ENCODE data around the gene BBX.
A peak's percentile ranks its signal among the peaks of the same experiment; 100 is the strongest.

BBX gene

DNA sequence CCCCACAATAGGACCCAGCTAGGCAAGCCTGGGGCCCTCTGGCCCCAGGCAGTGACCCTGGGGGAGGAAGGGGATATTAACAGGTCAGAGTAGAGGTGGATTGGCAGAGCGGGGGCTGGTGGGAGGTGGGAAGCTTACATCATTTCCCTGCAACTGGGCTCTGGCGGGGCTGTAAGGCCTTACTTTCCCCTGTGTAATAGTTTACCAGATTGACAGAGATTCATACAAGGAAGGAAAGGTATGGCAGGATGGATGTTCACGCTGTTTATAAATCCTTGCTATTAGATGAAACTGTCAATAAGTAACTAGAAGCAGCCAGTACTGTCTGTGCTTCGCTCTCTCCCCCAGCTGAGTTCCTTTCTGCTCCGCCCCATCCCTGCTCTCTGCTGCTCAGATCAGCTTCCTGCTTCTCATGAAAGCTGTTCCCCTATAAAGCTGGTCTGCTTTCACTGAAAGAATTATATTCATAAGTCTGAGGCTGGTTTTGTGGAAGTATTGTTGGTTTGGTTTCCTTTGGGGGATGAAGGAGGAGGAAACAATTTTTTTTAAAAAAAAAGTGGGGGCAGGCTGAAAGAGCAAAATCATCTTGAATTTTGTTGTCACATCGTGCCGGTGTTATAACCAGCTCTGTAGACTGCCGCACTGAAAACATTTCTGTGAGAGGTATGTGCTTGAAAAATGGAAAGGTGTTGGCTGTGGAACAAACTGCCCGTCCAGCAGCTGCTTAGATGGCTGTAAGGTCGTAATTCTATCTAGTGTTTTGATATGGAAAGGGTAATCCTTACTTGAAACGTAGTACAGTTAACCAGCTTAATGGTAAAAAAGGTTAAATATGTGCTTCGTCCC is 76.4 kb downstream of the BBX start:
- peak in 20 of 58 donors; percentile 3 to 63 (median 20) for DNase-seq

DNA sequence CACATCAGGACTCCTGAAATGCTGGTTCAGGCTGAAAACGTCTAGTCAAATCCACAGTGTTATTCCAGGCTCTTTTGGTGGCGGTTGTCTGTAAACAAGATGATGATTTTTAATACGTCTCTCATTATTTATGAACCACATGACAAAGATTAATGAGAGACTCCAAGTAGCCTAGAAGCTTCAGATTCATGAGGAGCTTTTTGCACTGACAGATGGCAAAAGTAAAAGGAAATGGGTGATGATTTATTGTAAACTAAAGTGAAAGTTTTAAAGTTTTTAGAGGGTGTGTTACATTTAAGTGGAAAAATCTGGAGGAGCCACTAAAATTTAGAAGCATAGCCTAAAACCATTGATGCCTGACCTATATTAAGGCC is 77.0 kb downstream of the BBX start:
- no peak for DNase-seq

DNA sequence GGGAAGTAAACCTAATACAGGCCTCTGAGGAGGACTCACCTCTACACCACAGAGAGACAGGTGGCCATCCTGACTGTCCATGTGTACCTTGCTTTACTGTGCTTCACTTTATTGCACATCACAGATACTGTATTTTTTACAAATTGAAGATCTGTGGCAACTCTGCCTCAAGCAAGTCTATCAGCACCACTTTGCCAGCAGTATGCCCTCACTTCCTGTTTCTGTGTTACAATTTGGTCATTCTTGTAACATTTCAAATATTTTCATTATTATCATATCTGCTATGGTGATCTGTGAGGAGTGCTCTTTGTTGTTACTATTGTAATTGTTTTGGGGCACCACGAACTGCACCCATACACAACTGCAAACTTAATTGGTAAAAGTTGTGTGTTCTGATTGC is 78.0 kb downstream of the BBX start:
- peak in 1 of 58 donors; percentile 26 for DNase-seq

DNA sequence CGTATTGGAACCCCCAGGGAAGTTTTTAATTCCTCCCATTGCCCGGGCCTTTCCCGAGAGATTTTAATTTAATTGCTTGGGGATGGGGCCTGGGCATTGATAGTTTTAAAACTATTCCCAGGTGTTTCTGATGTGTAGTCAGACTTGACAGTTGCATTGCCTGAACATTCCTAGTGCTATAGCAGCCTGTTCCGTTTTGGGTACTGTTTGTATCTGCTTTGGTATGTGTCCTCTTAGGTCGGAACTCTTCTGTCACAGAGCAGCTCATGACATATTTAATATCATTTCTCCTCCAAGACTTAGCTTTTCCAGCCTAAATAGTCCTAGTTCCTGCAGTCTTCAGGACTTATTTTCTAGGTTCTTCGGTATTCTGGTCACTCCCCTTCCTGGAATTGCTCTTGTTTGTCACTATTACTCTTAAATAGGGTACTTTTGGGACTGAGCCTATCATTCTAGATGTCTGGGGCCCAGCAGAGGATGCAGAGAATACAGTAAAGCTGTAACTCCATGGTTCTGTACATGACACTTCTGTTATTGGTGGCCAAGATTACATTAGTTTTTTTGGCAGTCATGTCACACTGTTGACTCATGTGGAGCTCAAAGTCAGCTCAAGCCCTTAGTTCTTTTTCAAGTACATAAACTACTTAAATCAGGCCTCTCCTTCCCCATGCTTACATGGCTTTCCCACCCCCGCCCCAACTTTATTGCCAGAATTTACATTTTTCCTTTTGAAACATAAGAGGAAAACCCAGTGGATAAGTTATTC is 81.5 kb downstream of the BBX start:
- no peak for DNase-seq

DNA sequence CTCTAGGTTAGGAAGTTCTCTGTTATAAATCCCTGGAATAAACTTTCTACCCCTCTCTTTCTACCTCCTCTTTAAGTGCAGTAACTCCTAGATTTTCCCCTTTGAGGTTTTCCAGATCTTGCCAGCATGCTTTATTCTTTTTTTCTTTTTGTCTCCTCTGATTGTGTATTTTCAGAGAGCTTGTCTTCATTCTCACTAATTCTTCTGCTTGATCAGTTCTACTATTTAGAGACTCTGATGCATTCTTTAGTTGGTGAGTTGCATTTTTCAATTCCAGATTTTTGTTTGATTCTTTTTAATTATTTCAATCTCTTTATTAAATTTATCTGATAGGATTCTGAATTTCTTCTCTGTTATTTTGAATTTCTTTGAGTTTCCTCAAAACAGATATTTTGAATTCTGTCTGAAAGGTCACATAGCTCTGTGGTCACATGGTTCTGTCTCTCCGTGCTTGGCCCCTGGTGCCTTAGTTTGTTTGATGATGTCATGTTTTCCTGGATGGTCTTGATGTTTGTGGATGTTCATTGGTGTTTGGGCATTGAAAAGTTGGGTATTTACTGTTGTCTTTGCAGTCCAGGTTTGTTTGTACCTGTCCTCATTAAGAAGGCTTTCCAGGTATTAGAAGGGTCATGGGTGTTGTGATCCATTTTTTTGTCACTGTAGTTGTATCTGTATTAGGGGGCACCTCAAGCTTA is 89.2 kb downstream of the BBX start:
- no peak for DNase-seq

DNA sequence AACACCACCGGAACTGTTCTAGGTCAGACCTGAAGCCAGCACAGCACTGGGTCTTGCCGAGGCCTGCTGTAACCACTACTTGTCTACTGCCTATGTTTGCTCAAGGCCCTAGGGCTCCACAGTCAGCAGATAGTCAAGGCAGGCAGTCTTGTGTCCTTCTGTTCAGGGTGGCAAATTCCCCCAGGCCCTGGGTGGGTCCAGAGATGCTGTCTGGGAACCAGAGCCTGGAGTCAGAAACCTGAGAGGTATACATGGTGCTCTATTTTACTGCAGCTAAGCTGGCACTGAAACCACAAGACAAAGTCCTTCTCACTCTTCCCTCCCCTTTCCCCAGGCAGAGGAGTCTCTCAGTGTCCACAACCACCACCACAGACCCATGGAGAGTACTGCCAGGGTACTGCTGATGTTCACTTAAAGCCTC is 89.9 kb downstream of the BBX start:
- DNase-seq = no peak

DNA sequence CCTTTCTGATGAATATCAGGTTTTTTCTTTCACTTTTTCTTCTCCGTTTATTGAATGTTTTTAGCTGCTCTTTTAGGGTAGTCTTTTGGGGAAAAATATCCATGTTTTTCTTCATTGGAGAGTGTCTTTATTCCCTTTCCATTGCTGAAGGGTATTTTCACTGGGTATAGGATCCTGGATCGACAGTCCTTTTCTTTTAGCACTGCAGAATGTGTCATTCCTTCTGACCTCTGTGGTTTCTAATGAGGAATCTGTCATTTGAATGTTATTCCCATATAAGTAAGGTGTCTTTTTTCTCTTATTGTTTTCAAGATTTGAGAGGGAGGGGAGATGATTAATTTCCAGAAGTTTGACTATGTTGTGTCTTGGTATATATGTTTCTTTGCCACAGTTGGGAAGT is 96.8 kb downstream of the BBX start:
- DNase-seq = no peak

DNA sequence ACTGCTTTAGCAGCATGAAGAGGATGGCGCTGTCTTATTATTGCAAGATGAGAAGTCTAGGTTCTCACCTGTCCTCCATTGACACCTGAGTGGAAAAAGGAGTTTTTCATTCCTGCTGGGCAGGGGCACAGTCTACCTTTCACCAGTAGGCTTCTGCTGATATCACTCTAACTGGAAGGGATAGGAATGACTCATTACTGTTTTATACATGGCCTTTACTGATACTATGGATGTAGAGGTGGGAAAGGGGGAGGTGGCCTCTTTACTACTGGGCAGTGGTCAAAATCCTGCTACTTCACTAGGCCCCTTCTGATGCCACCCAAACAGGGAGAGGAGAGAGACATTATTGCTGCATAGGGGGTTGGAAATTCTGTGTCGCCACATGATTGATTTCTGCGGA is 97.8 kb downstream of the BBX start:
- no peak for DNase-seq

DNA sequence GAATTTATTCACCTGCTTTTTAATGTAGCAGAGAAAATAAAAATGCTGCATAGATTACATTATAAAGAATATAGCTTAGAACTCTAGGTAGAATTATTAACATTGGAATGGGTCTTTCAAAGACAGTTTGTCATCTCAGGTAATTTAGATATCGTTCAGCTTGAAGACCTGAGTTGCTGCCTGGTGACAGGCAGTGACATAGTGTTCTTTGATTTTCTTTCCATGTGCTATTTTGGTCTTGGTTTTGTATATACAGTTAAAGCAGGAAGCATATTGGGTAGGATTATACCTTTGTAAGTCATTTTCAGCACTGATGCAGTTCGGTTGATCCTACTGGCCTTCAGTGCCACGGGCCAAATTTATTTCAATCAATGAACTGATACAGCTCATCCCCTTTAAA is 98.7 kb downstream of the BBX start:
- DNase-seq = no peak

DNA sequence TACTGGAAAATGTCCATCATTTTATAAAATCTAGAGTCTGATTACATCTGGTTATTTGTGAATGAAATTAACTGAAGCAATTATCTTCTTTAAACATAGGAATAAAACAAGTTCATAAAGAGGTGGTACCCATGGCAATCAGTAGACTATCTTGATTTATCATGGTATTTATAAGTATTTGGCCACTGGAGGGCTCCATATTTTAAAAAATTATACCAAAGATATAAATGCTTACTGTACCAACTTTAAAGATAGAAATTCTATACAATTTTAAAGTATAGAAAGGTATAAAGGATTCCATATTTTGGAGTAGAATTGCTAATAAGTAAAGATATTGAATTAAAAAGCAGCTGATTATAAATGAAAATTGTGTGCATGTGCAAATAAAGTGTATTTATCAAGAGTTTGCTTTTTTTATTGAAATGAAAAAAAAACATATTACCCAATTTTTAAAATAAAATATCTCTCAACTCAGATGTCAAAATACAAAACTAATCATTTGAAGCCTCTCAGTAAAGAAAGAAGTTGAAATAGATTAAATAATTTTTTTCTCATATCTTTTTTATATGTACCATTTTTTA is 105.3 kb downstream of the BBX start:
- no peak for DNase-seq

DNA sequence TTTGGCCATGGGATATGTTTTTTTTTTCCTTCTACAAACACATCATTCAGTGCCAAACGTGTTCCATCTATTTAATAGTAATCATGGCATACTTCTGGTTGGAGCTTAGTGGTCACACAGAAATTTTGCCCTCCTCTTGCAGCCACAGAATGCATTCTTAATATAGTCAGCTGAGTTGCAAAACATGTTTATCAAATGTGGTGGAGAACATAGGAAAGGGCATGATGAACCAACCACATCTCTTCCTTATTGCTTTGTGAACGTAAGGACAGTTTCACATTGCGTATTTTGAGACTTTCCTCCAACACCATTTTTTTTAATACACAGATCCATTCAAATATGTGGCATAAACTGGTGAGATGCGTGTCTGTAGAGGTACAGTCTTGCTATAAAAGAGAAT is 106.8 kb downstream of the BBX start:
- DNase-seq = no peak

DNA sequence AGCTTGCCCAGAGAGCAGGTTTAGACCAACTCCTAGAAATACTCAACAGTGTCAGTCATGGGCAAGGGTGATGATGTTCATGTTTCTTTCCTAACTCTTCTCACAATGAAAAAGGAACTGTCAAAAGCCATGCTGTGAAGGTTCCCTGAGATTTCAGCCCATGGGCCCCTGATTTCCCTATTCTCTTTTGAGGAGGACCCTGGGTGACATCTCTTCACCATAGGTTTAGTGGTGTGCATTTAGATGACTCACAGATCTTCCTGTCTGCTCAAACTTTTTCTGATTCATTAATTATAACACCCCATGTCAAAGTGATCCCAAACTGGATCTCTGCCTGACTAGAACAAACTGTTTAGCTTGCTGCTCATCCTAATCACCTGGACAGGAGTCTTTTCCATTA is 108.0 kb downstream of the BBX start:
- DNase-seq = no peak

DNA sequence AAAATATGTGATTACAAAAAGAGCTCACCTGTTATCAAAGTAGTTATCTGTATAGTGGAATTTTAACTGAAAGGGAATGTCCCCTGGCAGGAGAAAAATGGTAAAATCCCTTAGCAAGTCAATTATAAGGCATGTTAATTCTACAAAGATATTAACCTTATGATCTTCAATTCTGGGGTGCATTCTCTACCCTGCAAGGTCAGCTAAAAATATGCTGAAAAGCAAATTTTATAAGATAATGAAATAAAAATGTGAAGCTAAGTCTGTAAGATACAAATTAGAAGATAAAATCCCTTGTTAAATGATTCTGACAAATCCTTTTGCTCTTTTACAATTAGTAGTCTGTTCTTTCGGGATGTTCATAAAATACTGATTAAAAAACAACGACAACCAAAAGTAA is 109.8 kb downstream of the BBX start:
- no peak for DNase-seq

DNA sequence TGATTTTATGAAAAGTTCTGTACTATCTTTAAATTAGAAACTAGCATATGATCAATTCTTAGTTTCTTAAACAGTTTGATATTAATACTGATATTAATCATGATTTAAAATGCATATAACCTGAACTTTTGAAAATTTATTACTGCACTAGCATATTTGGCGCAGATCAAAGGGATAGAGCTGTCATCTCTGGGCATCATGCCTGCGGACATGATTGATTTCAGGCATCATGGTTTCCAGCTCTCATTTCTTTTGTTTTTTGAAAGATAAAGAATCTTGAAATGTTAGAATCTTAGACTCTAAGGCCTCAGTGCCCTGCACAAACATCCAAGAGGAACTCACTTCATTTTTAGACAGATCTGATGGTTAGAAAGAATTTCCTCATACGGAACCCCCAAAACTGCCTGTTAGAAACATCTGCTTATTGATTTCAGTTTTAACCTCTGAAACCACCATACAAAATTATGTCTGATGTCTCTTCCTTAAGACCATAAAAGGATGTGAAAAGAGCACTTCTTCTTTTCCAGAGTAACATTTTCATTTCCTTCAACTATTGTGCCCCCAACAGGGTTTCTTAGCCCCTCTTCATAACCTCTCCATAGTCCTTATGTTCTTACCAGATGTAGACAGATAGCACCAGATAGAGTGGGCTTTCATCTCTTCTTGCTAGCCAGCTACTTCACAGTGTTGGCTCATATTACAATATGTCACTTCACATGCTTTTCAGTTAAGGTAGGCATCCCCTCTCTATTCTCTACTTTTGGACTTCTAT is 110.8 kb downstream of the BBX start:
- no peak for DNase-seq

DNA sequence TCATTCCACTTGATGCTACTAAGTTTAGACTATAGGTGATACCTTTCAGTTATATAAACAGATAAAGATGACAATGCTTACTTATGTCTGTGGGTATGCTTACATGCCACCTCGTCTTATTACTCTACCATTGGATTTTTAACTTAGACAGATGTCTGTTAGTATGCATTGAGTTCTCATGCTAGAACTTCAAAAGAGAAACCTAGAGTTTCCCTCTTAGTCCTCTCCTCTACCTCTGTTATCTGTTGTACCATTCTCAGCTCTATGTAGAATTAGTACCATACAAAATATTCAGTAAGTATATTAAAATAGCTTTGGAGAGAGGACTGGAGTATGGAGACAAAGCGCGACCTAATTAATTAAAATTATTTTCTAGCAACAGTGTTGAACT is 111.3 kb downstream of the BBX start:
- DNase-seq = no peak

DNA sequence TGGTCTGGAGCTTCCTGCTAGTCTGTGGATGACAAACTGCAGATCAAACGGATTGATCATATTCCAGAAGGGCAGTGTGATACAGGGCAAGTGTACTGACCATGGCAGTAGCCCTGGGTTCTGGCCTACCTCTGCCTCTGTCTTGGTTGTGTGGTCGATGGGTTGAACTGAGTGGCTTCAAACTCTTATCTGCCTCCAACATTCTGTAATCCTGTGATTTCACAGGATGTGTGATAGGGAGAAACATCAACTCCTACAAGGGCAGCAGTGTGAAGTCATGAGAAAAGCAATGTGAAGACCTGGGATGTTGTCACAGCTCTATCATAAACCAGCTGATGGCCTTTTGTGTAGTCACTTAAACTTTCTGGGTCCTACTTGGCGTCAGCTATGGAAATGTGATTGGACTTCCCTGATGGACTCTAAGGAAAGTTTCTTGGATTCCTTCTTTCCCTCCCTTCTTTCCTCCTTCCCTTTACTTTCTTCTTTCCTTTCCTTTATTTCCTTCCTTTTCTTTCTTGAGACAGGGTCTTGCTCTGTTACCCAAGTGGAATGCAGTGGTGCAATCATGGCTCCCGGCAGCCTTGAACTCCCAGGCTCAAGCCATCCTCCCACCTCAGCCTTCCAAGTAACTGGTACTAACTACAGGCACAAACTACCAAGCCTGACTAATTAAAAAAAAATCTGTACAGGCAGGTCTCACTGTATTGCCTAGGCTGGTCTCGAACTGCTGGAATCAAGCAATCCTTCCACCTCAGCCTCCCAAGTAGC is 114.8 kb downstream of the BBX start:
- no peak for DNase-seq

DNA sequence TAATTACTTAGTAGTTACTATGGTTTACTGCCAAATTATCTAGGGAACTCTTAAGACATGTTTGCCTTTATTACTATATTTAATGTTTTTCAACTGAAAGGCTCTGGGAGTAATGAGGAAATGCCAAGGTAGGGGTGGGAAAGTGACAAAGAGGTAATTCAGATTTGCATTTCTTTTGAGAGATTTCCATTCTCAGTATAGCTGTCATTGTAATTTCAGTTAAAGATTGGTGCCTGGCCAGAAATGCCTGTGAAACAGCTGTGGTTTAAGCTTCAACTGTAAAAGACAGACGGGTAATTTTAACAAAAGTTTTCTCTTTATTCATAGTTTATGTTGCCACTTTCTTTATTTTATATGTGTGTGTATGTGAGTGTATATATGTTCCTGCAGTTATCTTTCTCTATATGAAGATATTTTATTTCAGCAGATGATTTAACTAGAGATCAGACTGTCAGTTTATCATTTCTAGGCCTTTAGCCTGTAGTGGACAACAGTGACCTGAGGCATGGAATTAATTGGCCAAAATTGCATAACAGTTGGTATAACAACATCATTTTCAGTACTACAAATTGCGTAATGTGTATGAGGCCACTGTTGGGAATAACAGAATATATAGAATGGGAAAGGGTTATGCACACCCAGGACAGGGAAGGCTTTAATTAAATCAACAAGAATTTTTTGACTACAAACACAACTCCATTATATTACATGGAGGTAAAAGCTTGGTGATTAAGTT is 119.0 kb downstream of the BBX start:
- no peak for DNase-seq

DNA sequence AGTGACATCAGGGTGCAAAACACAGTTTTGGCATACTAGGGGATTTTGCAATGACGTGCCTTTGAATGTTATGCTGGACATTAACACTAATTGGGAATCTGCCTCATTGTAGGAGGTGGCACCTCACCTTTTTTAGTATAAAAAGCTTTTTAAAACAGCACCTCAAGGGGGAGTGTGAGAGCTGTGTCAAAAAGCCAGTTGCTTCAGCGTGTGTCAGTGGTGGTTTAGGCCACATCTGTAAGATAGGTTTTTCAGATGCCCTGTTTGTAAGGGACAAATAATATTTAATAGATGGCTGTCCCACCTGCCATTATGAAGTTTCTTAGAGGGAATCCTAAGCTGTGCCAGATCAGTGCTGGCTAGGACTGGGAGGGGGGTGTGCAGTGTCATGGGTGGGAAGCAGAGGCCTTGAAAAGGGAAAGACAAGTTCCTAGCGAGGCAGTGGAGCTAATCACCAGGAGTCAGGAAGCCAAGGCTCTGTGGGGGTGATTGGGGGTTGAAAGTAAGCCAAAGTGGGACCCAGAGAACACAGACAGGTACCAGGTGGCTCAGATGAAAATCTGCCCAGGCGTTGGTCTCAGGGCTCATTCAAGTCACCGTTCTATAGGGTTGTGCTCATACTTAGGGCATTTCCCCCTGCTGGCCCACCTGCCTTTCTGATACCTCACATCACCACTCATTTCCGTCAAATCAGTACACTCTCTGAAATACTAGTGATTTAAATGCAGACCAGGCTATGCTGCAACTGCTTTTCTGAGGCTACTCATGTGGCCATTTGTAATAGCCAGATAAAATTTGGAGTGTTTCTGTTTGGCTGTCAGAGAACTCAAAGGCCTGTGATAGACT is 120.5 kb downstream of the BBX start:
- DNase-seq = no peak

DNA sequence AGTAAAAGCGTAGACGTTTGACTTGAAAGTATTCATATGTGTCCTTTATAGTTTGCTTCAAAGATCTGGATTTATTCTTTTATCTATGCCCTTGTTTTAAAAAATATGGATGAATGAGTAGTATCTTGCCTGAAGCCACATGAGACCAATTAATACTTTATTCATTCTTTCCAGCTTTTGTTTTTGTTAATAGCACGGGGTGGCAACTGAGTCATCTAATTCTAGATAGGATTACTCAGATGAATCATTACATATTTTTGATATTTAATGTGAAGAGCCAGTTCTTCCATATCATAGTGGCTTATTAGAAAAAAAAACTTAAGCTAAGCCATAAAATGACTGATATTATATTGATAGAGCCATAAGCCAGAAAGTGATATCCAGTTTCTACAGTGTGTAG is 121.9 kb downstream of the BBX start:
- DNase-seq = no peak
